ENCODE results near the gene ATF6.

DNA sequence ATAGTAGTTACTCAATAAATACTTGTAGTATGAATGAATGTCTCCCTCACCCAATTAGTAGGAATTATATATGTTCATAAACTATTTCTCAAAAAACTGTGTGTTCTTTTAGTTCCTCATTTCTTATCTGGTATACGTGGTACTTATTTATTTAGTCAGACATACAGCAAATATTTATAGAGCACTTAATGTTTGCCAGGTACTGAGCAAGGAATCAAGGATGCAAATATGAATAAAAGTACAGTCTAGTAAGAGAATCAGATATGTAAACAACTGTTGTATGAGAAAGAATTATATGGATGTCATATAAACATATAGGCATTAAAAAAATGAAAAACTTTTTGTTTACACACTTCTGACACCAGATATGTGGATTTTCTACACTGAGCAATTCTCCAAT, 58.5 kb downstream of the ATF6 start:
- TF ChIP-seq YY1 (IDR thresholded peaks at IDR 0.05; ENCODE audit: insufficient read depth, insufficient read length) = no peak
- no peak for TF ChIP-seq SUZ12 (IDR thresholded peaks at IDR 0.05; ENCODE audit: extremely low read depth, insufficient read depth, insufficient read length)
- TF ChIP-seq ZNF274 (IDR thresholded peaks at IDR 0.05; ENCODE audit: low read depth, low read length) = no peak
